Measurements from ENCODE around the gene SUMF1. TPM values are rescaled to one million over a fixed set of nuclear protein-coding genes. Genes with fewer than 3 reads are reported as not detected.

The SUMF1 gene
- total RNA-seq, 1 donor from 2014 or later = 98.4 TPM

GRCh38 chr3:4425707-4426106 is 41.4 kb downstream of the SUMF1 start:
- intact Hi-C loops (cut with DNase I) = no loop called here
- TF ChIP-seq CTCF (IDR thresholded peaks at IDR 0.05) = no peak
- Histone ChIP-seq H3K4me3 (no peak overlapping the region), H3K27me3 (no peaks in the 10 kb centered on the region), H3K36me3 (no peaks in the 10 kb centered on the region), H3K27ac (no peak overlapping the region), H3K4me1 (peaks cover 6 to 12% of the 10 kb centered on the region in 2 donors), H3K9me3 (no peaks in the 10 kb centered on the region)
- no peak for DNase-seq (ENCODE audit: low spot score in 2 of 2)

DNA sequence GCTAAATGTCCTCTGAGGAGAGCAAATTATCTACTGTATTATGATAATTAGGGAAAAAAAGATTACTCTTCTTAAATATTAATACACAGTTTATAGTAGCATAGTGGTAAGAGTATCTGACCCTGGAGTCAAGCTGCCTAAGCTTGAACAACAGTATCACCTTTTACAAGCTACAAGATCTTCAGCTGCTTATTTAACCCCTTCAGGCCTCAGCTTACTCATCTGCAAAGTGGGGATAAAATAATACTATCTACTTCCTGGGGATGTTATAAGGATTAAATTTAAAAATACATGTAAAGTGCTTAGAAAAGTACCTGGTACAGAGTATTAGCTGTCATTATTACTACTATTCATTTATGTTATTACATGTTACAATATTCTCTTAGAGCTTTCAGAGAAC is 42.0 kb downstream of the SUMF1 start:
- DNase-seq (ENCODE audit: low spot score in 2 of 2) = no peak
- Histone ChIP-seq H3K27ac (no peak overlapping the region), H3K9me3 (no peaks in the 10 kb centered on the region), H3K4me1 (peaks cover 6 to 12% of the 10 kb centered on the region in 2 donors), H3K27me3 (no peaks in the 10 kb centered on the region), H3K4me3 (no peak overlapping the region), H3K36me3 (no peaks in the 10 kb centered on the region)
- TF ChIP-seq CTCF (IDR thresholded peaks at IDR 0.05) = no peak
- intact Hi-C loops (cut with DNase I) = no loop called here

DNA sequence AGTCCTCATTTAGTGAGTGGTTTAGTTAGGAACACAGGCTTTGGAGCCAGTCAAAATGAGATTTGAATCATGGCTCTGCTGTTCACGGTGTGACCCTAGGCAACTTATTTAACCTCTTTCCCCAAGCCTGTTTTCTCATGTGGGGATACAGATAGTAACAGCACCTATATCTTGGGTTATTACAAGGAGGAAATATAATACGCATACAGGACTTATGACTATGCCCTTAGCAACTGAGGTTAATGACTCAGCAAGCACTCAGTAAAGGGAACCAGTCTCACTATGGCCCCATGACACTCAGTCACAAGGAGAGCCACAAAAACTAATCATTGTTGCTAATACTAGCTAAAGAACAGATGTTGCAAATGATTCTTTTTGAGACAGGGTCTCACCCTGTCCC is 45.9 kb downstream of the SUMF1 start:
- H3K36me3 ChIP-seq = no peaks in the 10 kb centered on the region
- H3K4me3 ChIP-seq = no peak overlapping the region
- H3K9me3 ChIP-seq = no peaks in the 10 kb centered on the region
- H3K4me1 ChIP-seq = peaks cover 3 to 13% of the 10 kb centered on the region in 2 donors
- DNase-seq (ENCODE audit: low spot score in 2 of 2) = no peak
- intact Hi-C loops (cut with DNase I) = no loop called here
- H3K27me3 ChIP-seq = no peaks in the 10 kb centered on the region
- H3K27ac ChIP-seq = no peak overlapping the region
- TF ChIP-seq CTCF (IDR thresholded peaks at IDR 0.05) = no peak

DNA sequence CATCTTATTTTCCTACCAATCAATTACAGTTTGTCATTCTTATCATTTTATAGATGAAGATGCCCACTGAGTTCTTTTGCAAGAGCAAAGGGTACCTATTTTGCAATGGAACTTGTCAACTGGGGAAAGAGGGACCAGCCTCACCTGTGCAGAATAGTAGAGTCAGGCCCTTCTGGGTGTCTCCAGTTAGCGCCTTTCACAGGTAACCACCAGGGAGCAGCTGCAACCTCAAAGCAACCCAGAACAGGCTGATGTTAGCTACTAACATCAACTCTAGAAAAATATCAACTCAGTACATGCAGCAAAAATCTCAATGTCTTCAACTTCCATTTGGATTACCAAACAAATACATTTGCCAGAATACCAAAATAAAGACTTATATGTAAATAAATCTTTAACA is 47.1 kb downstream of the SUMF1 start:
- Histone ChIP-seq H3K27me3 (no peaks in the 10 kb centered on the region), H3K27ac (no peak overlapping the region), H3K36me3 (no peaks in the 10 kb centered on the region), H3K4me1 (peaks cover 3 to 13% of the 10 kb centered on the region in 2 donors), H3K4me3 (no peak overlapping the region), H3K9me3 (no peaks in the 10 kb centered on the region)
- DNase-seq (ENCODE audit: low spot score in 2 of 2) = no peak
- TF ChIP-seq CTCF (IDR thresholded peaks at IDR 0.05) = no peak
- intact Hi-C loops (cut with DNase I) = loop anchor here (2.0 to 5.0 kb wide), 3 partner anchors 47 to 113 kb away; partner anchors contain the start of gene SUMF1

- peak overlapping the region in 1 of 2 donors; percentile 88 for H3K27ac ChIP-seq
- intact Hi-C loops (cut with DNase I) = loop anchor here (2.0 to 5.0 kb wide), 3 partner anchors 47 to 112 kb away; partner anchors contain the start of gene SUMF1
- no peaks in the 10 kb centered on the region for H3K27me3 ChIP-seq
- no peaks in the 10 kb centered on the region for H3K36me3 ChIP-seq
- peaks cover 3 to 13% of the 10 kb centered on the region in 2 donors for H3K4me1 ChIP-seq
- H3K4me3 ChIP-seq = no peak overlapping the region
- no peak for TF ChIP-seq CTCF (IDR thresholded peaks at IDR 0.05)
- no peak for DNase-seq (ENCODE audit: low spot score in 2 of 2)
- no peaks in the 10 kb centered on the region for H3K9me3 ChIP-seq
Measured at GRCh38 chr3:4419386-4419785, 47.7 kb downstream of the SUMF1 start.

- Histone ChIP-seq H3K36me3 (no peaks in the 10 kb centered on the region), H3K4me3 (no peak overlapping the region), H3K4me1 (peaks cover 3 to 13% of the 10 kb centered on the region in 2 donors), H3K27ac (peak overlapping the region; percentile 79 to 88), H3K9me3 (no peaks in the 10 kb centered on the region), H3K27me3 (no peaks in the 10 kb centered on the region)
- TF ChIP-seq CTCF (IDR thresholded peaks at IDR 0.05) = no peak
- no peak for DNase-seq (ENCODE audit: low spot score in 2 of 2)
- intact Hi-C loops (cut with DNase I) = loop anchor here (2.0 to 5.0 kb wide), 3 partner anchors 49 to 111 kb away; partner anchors contain the start of gene SUMF1
Measured at GRCh38 chr3:4418156-4418555, 48.9 kb downstream of the SUMF1 start.

Measured in ascending aorta (tissue), 2 donors.